HCT116 (cell line): Measurements from ENCODE around the gene ARL5A. TPM values are rescaled to one million over a fixed set of nuclear protein-coding genes. Genes with fewer than 3 reads are reported as not detected.

Experiments used
- ATAC-seq: fragments of 200-7000 bp; cut with Tn5 transposase; 2 replicates; pipeline ENCODE4 v1.9.1; 2020; ENCODE audit warnings: mild to moderate bottlenecking, moderate library complexity
- BruUV-seq: library from RNA; stranded (reverse); fragments of 400-500 nt; replicated peaks from 2 replicates; lab custom pipeline; 2021; lab: Mats Ljungman, UMichigan
- CTCF ChIA-PET: fragments of 300-600 bp; sonication (Branson Sonifier 250); formaldehyde crosslinking; loops from one replicate; lab custom pipeline; 2021; ENCODE audit warnings: antibody characterized with exemption; lab: Charles Lee
- POLR2A ChIA-PET: fragments of 300-600, 350-600 bp; sonication (Branson Sonifier 250); formaldehyde crosslinking; loops from one replicate; lab custom pipeline; 2021; ENCODE audit warnings: antibody characterized with exemption; lab: Charles Lee
- RAD21 ChIA-PET, 2 experiments: fragments of 300-600 bp; sonication (Branson Sonifier 250); formaldehyde crosslinking; loops; one replicate each; lab custom pipeline; 2023; ENCODE audit warnings: low total read pairs in 2 of 2; ENCODE audit not compliant: uncharacterized antibody in 2 of 2, unreplicated experiment in 2 of 2, low non-redundant PET in 1 of 2; lab: Charles Lee
- DNase-seq: peaks from one replicate; pipeline ENCODE4 v3.0.0-alpha.2; 2010; ENCODE audit warnings: low read depth, low spot score
- H2AFZ ChIP-seq: fragments of 200-600 bp; shearing (Covaris generic), sonication (generic); 2 replicates; pipeline ENCODE4 v1.6.1; 2017; ENCODE audit warnings: low read depth, mixed run types, mixed read lengths, antibody characterized with exemption, low read length; ENCODE audit not compliant: poor library complexity, severe bottlenecking
- H3K27ac ChIP-seq: 2 replicates; pipeline ENCODE4 v1.5.1; 2012; ENCODE audit warnings: low read depth, low read length
- H3K27me3 ChIP-seq: fragments of 200-600 bp; sonication (generic); 2 replicates; pipeline ENCODE4 v1.6.1; 2016; ENCODE audit warnings: mixed run types, low read length, mixed read lengths; ENCODE audit not compliant: insufficient read depth
- H3K36me3 ChIP-seq, 2 experiments: fragments of 200-500 bp in 1 of 2; fragments of 200-600 bp in 1 of 2; sonication (Bioruptor generic) in 1 of 2; sonication (generic) in 1 of 2; 2 replicates each; pipeline versions ENCODE4 v1.5.1 to v1.6.1; 2014 to 2016; ENCODE audit warnings: low read length in 2 of 2, inconsistent platforms in 1 of 2, mixed read lengths in 1 of 2, mixed run types in 1 of 2; ENCODE audit not compliant: insufficient read depth in 2 of 2, control insufficient read depth in 1 of 2
- H3K4me1 ChIP-seq, 2 experiments: fragments of 200-600 bp in 1 of 2; sonication (generic) in 1 of 2; 2 replicates each; pipeline versions ENCODE4 v1.5.1 to v1.6.1; 2012 to 2017; ENCODE audit warnings: low read length in 2 of 2, inconsistent platforms in 1 of 2, mild to moderate bottlenecking in 1 of 2, mixed read lengths in 1 of 2, mixed run types in 1 of 2, moderate library complexity in 1 of 2; ENCODE audit not compliant: insufficient read depth in 2 of 2, control insufficient read depth in 1 of 2
- H3K4me2 ChIP-seq: fragments of 200-600 bp; sonication (generic); 2 replicates; pipeline ENCODE4 v1.6.1; 2017; ENCODE audit warnings: mixed run types, low read length, mixed read lengths
- H3K4me3 ChIP-seq, 2 experiments: fragments of 200-600 bp in 1 of 2; sonication (generic) in 1 of 2; replicated peaks in 1 of 2; 2 replicates each; pipeline ENCODE4 v1.5.1; 2011 to 2016; ENCODE audit warnings: low read length in 2 of 2, control low read depth in 1 of 2, low read depth in 1 of 2, mild to moderate bottlenecking in 1 of 2, mixed read lengths in 1 of 2, mixed run types in 1 of 2
- H3K79me2 ChIP-seq: fragments of 200-600 bp; sonication (generic); 2 replicates; pipeline ENCODE4 v1.6.1; 2017; ENCODE audit warnings: mild to moderate bottlenecking, mixed run types, low read length, moderate library complexity, mixed read lengths; ENCODE audit not compliant: insufficient read depth
- H3K9ac ChIP-seq: fragments of 200-600 bp; sonication (generic); 2 replicates; pipeline ENCODE4 v1.6.1; 2016; ENCODE audit warnings: low read length, mixed read lengths
- H3K9me2 ChIP-seq: fragments of 200-600 bp; sonication (generic), shearing (Covaris generic); 2 replicates; pipeline ENCODE4 v1.6.1; 2017; ENCODE audit warnings: mixed run types, mild to moderate bottlenecking, moderate library complexity; ENCODE audit not compliant: insufficient read depth
- H3K9me3 ChIP-seq, 2 experiments: fragments of 200-500 bp in 1 of 2; fragments of 200-600 bp in 1 of 2; sonication (Bioruptor generic) in 1 of 2; sonication (generic) in 1 of 2; 2 replicates each; pipeline ENCODE4 v1.6.1; 2014 to 2017; ENCODE audit warnings: low read length in 2 of 2, mixed read lengths in 2 of 2, inconsistent platforms in 1 of 2, low read depth in 1 of 2, mild to moderate bottlenecking in 1 of 2, mixed run types in 1 of 2, moderate library complexity in 1 of 2; ENCODE audit not compliant: control insufficient read depth in 1 of 2, insufficient read depth in 1 of 2
- H4K20me1 ChIP-seq: fragments of 200-600 bp; sonication (generic), shearing (Covaris generic); 2 replicates; pipeline ENCODE4 v1.6.1; 2017; ENCODE audit warnings: mixed run types, mild to moderate bottlenecking, moderate library complexity; ENCODE audit not compliant: insufficient read depth
- CBX3 ChIP-seq: IDR thresholded peaks from 2 replicates; pipeline ENCODE4 v1.6.1; 2012; ENCODE audit warnings: low read depth
- EGR1 ChIP-seq: IDR thresholded peaks from 2 replicates; pipeline ENCODE4 v1.6.1; 2012; ENCODE audit warnings: low read depth
- ELF1 ChIP-seq: IDR thresholded peaks from 2 replicates; pipeline ENCODE4 v1.6.1; 2012; ENCODE audit warnings: low read depth, borderline replicate concordance
- EZH2 ChIP-seq: fragments of 200-600 bp; sonication (generic); IDR thresholded peaks from 2 replicates; pipeline ENCODE4 v1.6.1; 2017; ENCODE audit warnings: antibody characterized with exemption, mixed run types
- EZH2phosphoT487 ChIP-seq: fragments of 200-600 bp; IDR thresholded peaks from 2 replicates; pipeline ENCODE4 v1.6.1; 2018; ENCODE audit warnings: antibody characterized with exemption, borderline replicate concordance
- FOSL1 ChIP-seq: IDR thresholded peaks from 2 replicates; pipeline ENCODE4 v1.6.1; 2012; ENCODE audit warnings: low read depth
- JUND ChIP-seq: IDR thresholded peaks from 2 replicates; pipeline ENCODE4 v1.6.1; 2012
- MAX ChIP-seq: IDR thresholded peaks from 2 replicates; pipeline ENCODE4 v1.6.1; 2012
- POLR2A ChIP-seq: IDR thresholded peaks from 2 replicates; pipeline ENCODE4 v1.7.0; 2011; ENCODE audit warnings: borderline replicate concordance; ENCODE audit not compliant: insufficient read depth, insufficient read length; ENCODE audit errors: extremely low read depth
- POLR2AphosphoS5 ChIP-seq: IDR thresholded peaks from 2 replicates; pipeline ENCODE4 v1.6.1; 2011; ENCODE audit warnings: mild to moderate bottlenecking, low read depth, low read length, moderate library complexity
- RAD21 ChIP-seq: IDR thresholded peaks from 2 replicates; pipeline ENCODE4 v1.6.1; 2012; ENCODE audit warnings: low read depth, mild to moderate bottlenecking
- SIN3A ChIP-seq: IDR thresholded peaks from 2 replicates; pipeline ENCODE4 v1.6.1; 2012; ENCODE audit warnings: low read depth
- SP1 ChIP-seq: IDR thresholded peaks from 2 replicates; pipeline ENCODE4 v1.6.1; 2012; ENCODE audit warnings: low read depth
- SRF ChIP-seq: IDR thresholded peaks from 2 replicates; pipeline ENCODE4 v1.6.1; 2012; ENCODE audit warnings: low read depth
- TCF7L2 ChIP-seq: IDR thresholded peaks from 2 replicates; pipeline ENCODE4 v1.7.0; 2011; ENCODE audit warnings: borderline replicate concordance, inconsistent platforms; ENCODE audit not compliant: insufficient read depth, insufficient read length; ENCODE audit errors: extremely low read depth
- YY1 ChIP-seq: IDR thresholded peaks from 2 replicates; pipeline ENCODE4 v1.6.1; 2011; ENCODE audit warnings: low read length, low read depth, moderate library complexity, mild to moderate bottlenecking; ENCODE audit not compliant: insufficient replicate concordance; ENCODE audit errors: extremely low read depth
- ZFX ChIP-seq: fragments of 450-650 bp; IDR thresholded peaks from 2 replicates; pipeline ENCODE4 v1.6.1; 2017
- ZNF274 ChIP-seq: fragments of 200-500 bp; sonication (Bioruptor generic); IDR thresholded peaks from 2 replicates; pipeline ENCODE4 v1.6.1; 2014; ENCODE audit warnings: mild to moderate bottlenecking, low read depth, low read length, inconsistent platforms
- intact Hi-C: fragments of 100-400 bp; cut with micrococcal nuclease; formaldehyde crosslinking; loops from 2 replicates; pipeline ENCODE4 v1.10.0; 2022
- total RNA-seq: library from RNA; stranded (reverse); gene quantifications from one replicate; pipeline ENCODE4 v1.2.1, GENCODE V29; 2021; ENCODE audit not compliant: unreplicated experiment
- TF ChIP-seq, protein P1 (sequence below): IDR thresholded peaks from 2 replicates; pipeline ENCODE4 v1.6.1; 2012
- TF ChIP-seq, protein P2 (sequence below), 3 experiments: fragments of 200-600 bp in 1 of 3; sonication (generic) in 1 of 3; IDR thresholded peaks in 2 of 3; conservative IDR thresholded peaks in 1 of 3; 2 replicates each; pipeline ENCODE4 v1.5.1; 2012 to 2017; ENCODE audit warnings: low read depth in 2 of 3, low read length in 2 of 3, antibody characterized with exemption in 1 of 3, borderline replicate concordance in 1 of 3, control low read depth in 1 of 3, mild to moderate bottlenecking in 1 of 3, mixed read lengths in 1 of 3, mixed run types in 1 of 3, moderate library complexity in 1 of 3; ENCODE audit not compliant: insufficient read depth in 1 of 3

Gene ARL5A
- total RNA-seq, 1 experiment from 2014 or later: 74.4 TPM

- intact Hi-C loops: no loop called here
- H3K27me3 ChIP-seq: no peaks in the 10 kb centered on the region
- TF ChIP-seq ZFX (no peak), SIN3A (no peak), POLR2A (no peak), YY1 (no peak), SRF (no peak), SP1 (no peak), JUND (no peak), ELF1 (no peak), EZH2phosphoT487 (no peak), TCF7L2 (no peak), FOSL1 (no peak), CBX3 (no peak), RAD21 (no peak), ZNF274 (no peak), POLR2AphosphoS5 (no peak), EZH2 (no peak), EGR1 (no peak), MAX (no peak)
- TF ChIP-seq, protein P1, sequence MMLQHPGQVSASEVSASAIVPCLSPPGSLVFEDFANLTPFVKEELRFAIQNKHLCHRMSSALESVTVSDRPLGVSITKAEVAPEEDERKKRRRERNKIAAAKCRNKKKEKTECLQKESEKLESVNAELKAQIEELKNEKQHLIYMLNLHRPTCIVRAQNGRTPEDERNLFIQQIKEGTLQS: no peak
- TF ChIP-seq, protein P2, sequence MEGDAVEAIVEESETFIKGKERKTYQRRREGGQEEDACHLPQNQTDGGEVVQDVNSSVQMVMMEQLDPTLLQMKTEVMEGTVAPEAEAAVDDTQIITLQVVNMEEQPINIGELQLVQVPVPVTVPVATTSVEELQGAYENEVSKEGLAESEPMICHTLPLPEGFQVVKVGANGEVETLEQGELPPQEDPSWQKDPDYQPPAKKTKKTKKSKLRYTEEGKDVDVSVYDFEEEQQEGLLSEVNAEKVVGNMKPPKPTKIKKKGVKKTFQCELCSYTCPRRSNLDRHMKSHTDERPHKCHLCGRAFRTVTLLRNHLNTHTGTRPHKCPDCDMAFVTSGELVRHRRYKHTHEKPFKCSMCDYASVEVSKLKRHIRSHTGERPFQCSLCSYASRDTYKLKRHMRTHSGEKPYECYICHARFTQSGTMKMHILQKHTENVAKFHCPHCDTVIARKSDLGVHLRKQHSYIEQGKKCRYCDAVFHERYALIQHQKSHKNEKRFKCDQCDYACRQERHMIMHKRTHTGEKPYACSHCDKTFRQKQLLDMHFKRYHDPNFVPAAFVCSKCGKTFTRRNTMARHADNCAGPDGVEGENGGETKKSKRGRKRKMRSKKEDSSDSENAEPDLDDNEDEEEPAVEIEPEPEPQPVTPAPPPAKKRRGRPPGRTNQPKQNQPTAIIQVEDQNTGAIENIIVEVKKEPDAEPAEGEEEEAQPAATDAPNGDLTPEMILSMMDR (IDR thresholded peaks at IDR 0.05 in 2 of 3, conservative IDR thresholded peaks at IDR 0.05 in 1 of 3; ENCODE audit: borderline replicate concordance in 1 of 3, insufficient read depth in 1 of 3, low read depth in 2 of 3, low read length in 2 of 3): no peak
- no peak overlapping the region for H3K27ac ChIP-seq
- H3K9me2 ChIP-seq: no peaks in the 10 kb centered on the region
- H3K4me2 ChIP-seq: no peak overlapping the region
- H3K79me2 ChIP-seq: no peaks in the 10 kb centered on the region
- no peaks in the 10 kb centered on the region for H3K4me1 ChIP-seq
- ChIA-PET RAD21 (no interaction called here), CTCF (no interaction called here), POLR2A (no interaction called here)
- BruUV-seq: no TSS peak
- no peak overlapping the region for H3K4me3 ChIP-seq
- no peak overlapping the region for H2AFZ ChIP-seq
- no peak for ATAC-seq
- DNase-seq: no peak
- H3K36me3 ChIP-seq: no peaks in the 10 kb centered on the region
- no peaks in the 10 kb centered on the region for H4K20me1 ChIP-seq
- H3K9me3 ChIP-seq: no peaks in the 10 kb centered on the region
- H3K9ac ChIP-seq: no peak overlapping the region
These were observed 44.2 kb upstream of the ARL5A start for GRCh38 chr2:151872463-151872862.
